Nephron progenitor cell (in vitro differentiated cells): ENCODE data around the gene WWOX.

Source experiments
- DNase-seq: peaks from one replicate; pipeline ENCODE4 v3.0.0; 2021
- H3K27ac Mint-ChIP-seq: 2 replicates; pipeline ENCODE4 v1.8.0; 2021; ENCODE audit warnings: mild to moderate bottlenecking, moderate library complexity, mixed read lengths
- H3K27me3 Mint-ChIP-seq: 2 replicates; pipeline ENCODE4 v1.8.0; 2021; ENCODE audit warnings: mild to moderate bottlenecking, low read depth, mixed read lengths; ENCODE audit not compliant: poor library complexity
- H3K36me3 Mint-ChIP-seq: 2 replicates; pipeline ENCODE4 v1.8.0; 2021; ENCODE audit warnings: low read depth, mixed read lengths
- H3K4me1 Mint-ChIP-seq: 2 replicates; pipeline ENCODE4 v1.8.0; 2021; ENCODE audit warnings: mixed read lengths
- H3K4me3 Mint-ChIP-seq: 2 replicates; pipeline ENCODE4 v1.8.0; 2021; ENCODE audit warnings: mild to moderate bottlenecking, moderate library complexity, mixed read lengths
- H3K9me3 Mint-ChIP-seq: 2 replicates; pipeline ENCODE4 v1.8.0; 2021; ENCODE audit warnings: mild to moderate bottlenecking, moderate library complexity, mixed read lengths
- CTCF ChIP-seq: fragments of 200-600 bp; sonication (generic); IDR thresholded peaks from 2 replicates; pipeline ENCODE4 v1.5.0; 2021; ENCODE audit warnings: antibody characterized with exemption

WWOX gene

DNA sequence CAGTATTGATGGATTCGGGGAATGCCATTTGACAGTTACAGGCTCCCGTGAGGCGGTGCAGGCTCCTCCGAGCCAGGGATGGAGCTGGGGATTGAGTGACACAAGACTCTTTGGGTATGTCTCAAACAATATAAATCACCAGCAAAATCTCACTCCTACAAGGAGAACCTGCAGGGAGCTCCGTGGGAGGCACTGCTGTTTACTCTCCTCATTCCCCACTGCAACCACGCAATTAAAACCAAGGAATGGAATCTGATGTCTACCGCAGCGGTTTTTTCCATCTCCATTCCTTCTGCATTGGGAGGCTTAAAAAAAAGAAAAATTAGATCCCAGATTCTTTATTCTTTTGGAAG lies 157.9 kb downstream of the WWOX start:
- DNase-seq = peak; percentile 32
- Mint-ChIP-seq H3K9me3 (no peaks in the 10 kb centered on the region), H3K36me3 (no peaks in the 10 kb centered on the region), H3K4me1 (peaks cover 64% of the 10 kb centered on the region), H3K4me3 (peak overlapping the region; percentile 29), H3K27me3 (no peaks in the 10 kb centered on the region), H3K27ac (no peak overlapping the region)
- TF ChIP-seq CTCF = no peak

DNA sequence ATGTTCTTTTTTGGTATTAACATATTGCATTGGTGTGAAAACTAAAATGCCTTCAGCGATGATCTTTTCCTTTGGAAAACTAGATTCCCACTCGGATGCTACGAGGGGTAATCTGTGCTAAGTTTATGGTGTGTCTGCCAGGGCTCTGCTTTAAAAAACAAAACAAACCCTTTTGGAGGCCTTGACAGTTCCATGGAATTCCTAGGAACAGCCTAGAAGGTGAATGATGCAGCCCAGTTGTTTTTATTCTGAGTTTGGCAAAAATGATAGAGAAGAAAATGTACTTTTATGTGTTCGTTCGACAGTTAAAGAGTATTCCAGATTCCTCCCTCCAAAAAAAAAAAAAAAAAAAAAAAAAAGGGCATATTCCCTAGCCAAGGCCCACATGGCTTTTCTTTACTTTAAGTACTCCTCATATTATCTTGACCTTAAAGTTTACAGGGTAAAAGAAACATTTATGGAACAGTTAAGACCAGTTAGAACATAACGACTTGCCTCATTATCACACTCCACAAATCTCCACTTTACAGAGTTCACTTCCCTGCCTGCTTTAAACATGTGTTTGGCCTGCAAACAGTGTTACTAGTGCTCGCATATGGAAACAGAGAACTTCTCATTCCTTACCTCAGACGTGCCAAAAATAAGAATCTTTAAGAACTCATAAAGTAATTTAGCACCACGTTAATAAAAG lies 159.1 kb downstream of the WWOX start:
- no peak for TF ChIP-seq CTCF
- Mint-ChIP-seq H3K9me3 (peaks cover 9% of the 10 kb centered on the region), H3K36me3 (peaks cover 6% of the 10 kb centered on the region), H3K27me3 (peaks cover 3% of the 10 kb centered on the region), H3K4me1 (peaks cover 70% of the 10 kb centered on the region), H3K27ac (peak overlapping the region; percentile 89), H3K4me3 (peak overlapping the region; percentile 39)
- DNase-seq = no peak

- H3K36me3 Mint-ChIP-seq = peaks cover 16% of the 10 kb centered on the region
- H3K9me3 Mint-ChIP-seq = peaks cover 20% of the 10 kb centered on the region
- peak overlapping the region; percentile 16 for H3K27ac Mint-ChIP-seq
- H3K4me1 Mint-ChIP-seq = peaks cover 68% of the 10 kb centered on the region
- H3K4me3 Mint-ChIP-seq = no peak overlapping the region
- TF ChIP-seq CTCF = no peak
- peaks cover 3% of the 10 kb centered on the region for H3K27me3 Mint-ChIP-seq
- DNase-seq = peak; percentile 8
Observed at GRCh38 chr16:78259873-78260272, 160.4 kb downstream of the WWOX start.

DNA sequence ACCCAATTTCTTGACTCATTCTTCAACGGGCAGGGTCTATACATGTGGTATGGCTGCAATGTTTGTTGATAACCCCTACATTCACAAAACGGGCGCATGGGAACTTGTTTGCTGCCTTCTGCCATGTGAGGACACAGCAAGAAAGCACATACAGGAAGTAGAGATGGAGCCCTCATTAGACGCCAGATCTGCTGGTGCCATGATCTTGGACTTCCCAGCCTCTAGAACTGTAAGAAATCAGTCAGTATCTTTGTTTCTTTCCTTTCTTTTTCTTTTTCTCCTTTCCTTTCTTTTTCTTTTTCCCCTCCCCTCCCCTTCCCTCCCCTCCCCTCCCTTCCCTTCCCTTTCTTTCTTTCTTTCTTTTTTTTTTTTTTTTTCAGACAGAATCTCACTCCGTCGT lies 165.2 kb downstream of the WWOX start:
- Mint-ChIP-seq H3K4me3 (no peak overlapping the region), H3K9me3 (peaks cover 38% of the 10 kb centered on the region), H3K27me3 (peaks cover 3% of the 10 kb centered on the region), H3K27ac (no peak overlapping the region), H3K4me1 (peaks cover 40% of the 10 kb centered on the region), H3K36me3 (peaks cover 33% of the 10 kb centered on the region)
- DNase-seq = no peak
- TF ChIP-seq CTCF = no peak

DNA sequence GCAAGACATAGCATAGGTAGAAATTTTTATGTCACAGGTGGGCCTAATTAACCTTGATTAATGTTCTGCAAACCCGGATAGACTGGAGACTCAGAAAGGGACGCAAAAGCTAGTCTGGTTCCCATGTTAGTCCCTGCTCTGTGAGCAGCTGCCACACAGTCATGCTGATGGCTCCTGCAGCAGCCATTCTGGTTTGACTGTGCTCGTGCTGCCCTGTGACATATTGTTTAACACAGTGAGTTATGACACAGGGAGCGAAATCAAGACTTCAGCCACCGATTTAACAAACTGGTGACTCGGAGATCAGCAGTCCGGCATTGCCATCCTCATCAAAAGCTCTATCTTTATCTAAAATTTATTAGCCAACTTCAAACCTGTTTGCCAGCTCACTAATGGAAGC lies 169.8 kb downstream of the WWOX start:
- TF ChIP-seq CTCF = no peak
- peaks cover 36% of the 10 kb centered on the region for H3K9me3 Mint-ChIP-seq
- H3K4me3 Mint-ChIP-seq = no peak overlapping the region
- H3K27me3 Mint-ChIP-seq = peaks cover 5% of the 10 kb centered on the region
- peaks cover 44% of the 10 kb centered on the region for H3K36me3 Mint-ChIP-seq
- no peak overlapping the region for H3K27ac Mint-ChIP-seq
- DNase-seq = no peak
- peaks cover 35% of the 10 kb centered on the region for H3K4me1 Mint-ChIP-seq

- no peak overlapping the region for H3K27ac Mint-ChIP-seq
- no peak for DNase-seq
- peaks cover 16% of the 10 kb centered on the region for H3K9me3 Mint-ChIP-seq
- H3K27me3 Mint-ChIP-seq = peaks cover 8% of the 10 kb centered on the region
- H3K4me1 Mint-ChIP-seq = peaks cover 37% of the 10 kb centered on the region
- H3K36me3 Mint-ChIP-seq = peaks cover 28% of the 10 kb centered on the region
- H3K4me3 Mint-ChIP-seq = no peak overlapping the region
- no peak for TF ChIP-seq CTCF
Observed at GRCh38 chr16:78271981-78272380, 172.5 kb downstream of the WWOX start.
